Prostate gland (tissue), 2 donors: ENCODE data around the gene AOC1.

Experiments
- POLR2A ChIP-seq: fragments of 450-650 bp; IDR thresholded peaks from one replicate; pipeline ENCODE4 v1.6.1; 2016; ENCODE audit warnings: antibody characterized with exemption, mild to moderate bottlenecking
- POLR2AphosphoS5 ChIP-seq: sonication (generic); formaldehyde crosslinking; IDR thresholded peaks from one replicate; pipeline ENCODE4 v1.6.1; 2017; ENCODE audit warnings: antibody characterized with exemption
- TF ChIP-seq, protein P1 (sequence below), 4 experiments: fragments of 200-600 bp in 2 of 4; fragments of 450-650 bp in 2 of 4; sonication (generic) in 2 of 4; IDR thresholded peaks; 1 replicate in 3 of 4; 2 replicates in 1 of 4; pipeline ENCODE4 v1.5.1; 2016 to 2019; ENCODE audit warnings: antibody characterized with exemption in 4 of 4, mild to moderate bottlenecking in 2 of 4, moderate library complexity in 2 of 4

DNA sequence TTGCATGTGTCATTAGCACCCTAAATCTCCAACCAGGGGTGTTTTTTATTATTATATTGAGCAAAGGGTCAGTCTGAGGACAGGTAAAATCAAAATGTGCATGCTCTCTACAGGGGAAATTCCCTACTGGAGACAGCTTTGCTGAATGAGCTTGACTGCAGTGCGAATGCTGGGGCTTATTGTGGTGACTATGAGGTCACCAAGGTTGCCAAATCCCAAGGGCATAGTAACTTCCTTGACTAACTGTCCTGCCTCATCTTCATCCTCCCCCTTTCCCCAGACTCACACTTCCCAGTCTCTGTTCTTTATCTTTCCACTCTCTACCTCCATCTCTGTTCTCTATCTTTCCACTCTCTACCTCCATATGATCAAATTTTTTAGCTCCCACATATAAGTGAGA, 22.9 kb upstream of the AOC1 start:
- TF ChIP-seq, protein P1, sequence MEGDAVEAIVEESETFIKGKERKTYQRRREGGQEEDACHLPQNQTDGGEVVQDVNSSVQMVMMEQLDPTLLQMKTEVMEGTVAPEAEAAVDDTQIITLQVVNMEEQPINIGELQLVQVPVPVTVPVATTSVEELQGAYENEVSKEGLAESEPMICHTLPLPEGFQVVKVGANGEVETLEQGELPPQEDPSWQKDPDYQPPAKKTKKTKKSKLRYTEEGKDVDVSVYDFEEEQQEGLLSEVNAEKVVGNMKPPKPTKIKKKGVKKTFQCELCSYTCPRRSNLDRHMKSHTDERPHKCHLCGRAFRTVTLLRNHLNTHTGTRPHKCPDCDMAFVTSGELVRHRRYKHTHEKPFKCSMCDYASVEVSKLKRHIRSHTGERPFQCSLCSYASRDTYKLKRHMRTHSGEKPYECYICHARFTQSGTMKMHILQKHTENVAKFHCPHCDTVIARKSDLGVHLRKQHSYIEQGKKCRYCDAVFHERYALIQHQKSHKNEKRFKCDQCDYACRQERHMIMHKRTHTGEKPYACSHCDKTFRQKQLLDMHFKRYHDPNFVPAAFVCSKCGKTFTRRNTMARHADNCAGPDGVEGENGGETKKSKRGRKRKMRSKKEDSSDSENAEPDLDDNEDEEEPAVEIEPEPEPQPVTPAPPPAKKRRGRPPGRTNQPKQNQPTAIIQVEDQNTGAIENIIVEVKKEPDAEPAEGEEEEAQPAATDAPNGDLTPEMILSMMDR (IDR thresholded peaks at IDR 0.05): no peak
- TF ChIP-seq POLR2A (no peak), POLR2AphosphoS5 (no peak)
